WTC11 (cell line): ENCODE measurements around the gene UBA1. TPM values are rescaled to one million over a fixed set of nuclear protein-coding genes. Genes with fewer than 3 reads are reported as not detected.

ENCODE experiments used
- ATAC-seq: fragments of 200-7000 bp; cut with Tn5 transposase; 2 replicates; pipeline ENCODE4 v1.10.0; 2021; ENCODE audit warnings: mild to moderate bottlenecking, moderate library complexity
- CTCF ChIA-PET: fragments of 300-600 bp; sonication (Branson Sonifier 250); formaldehyde crosslinking; loops from one replicate; lab custom pipeline; 2021; ENCODE audit warnings: antibody characterized with exemption; lab: Charles Lee
- POLR2A ChIA-PET: fragments of 350-600 bp; sonication (Branson Sonifier 250); formaldehyde crosslinking; loops from one replicate; lab custom pipeline; 2021; ENCODE audit warnings: antibody characterized with exemption; lab: Charles Lee
- DNase-seq: peaks from one replicate; pipeline ENCODE4 v3.0.0; 2021; ENCODE audit warnings: low spot score
- H3K27ac Mint-ChIP-seq: 2 replicates; pipeline ENCODE4 v1.8.0; 2021; ENCODE audit warnings: mixed read lengths
- H3K27me3 Mint-ChIP-seq: 2 replicates; pipeline ENCODE4 v1.8.0; 2021; ENCODE audit warnings: low read depth, mild to moderate bottlenecking, moderate library complexity, mixed read lengths
- H3K36me3 Mint-ChIP-seq: 2 replicates; pipeline ENCODE4 v1.8.0; 2021; ENCODE audit warnings: mixed read lengths
- H3K4me1 Mint-ChIP-seq: 2 replicates; pipeline ENCODE4 v1.8.0; 2022; ENCODE audit warnings: mixed read lengths
- H3K4me3 Mint-ChIP-seq: 2 replicates; pipeline ENCODE4 v1.8.0; 2021; ENCODE audit warnings: mild to moderate bottlenecking, moderate library complexity, mixed read lengths
- H3K9me3 Mint-ChIP-seq: 2 replicates; pipeline ENCODE4 v1.8.0; 2021; ENCODE audit warnings: mixed read lengths
- ATF3 ChIP-seq: sonication (generic); formaldehyde crosslinking; conservative IDR thresholded peaks from 2 replicates; pipeline ENCODE4 v1.8.1; 2022; ENCODE audit warnings: mild to moderate bottlenecking, missing genetic modification reagents
- CBFB ChIP-seq: sonication (generic); formaldehyde crosslinking; IDR thresholded peaks from 2 replicates; pipeline ENCODE4 v1.8.1; 2022; ENCODE audit warnings: mild to moderate bottlenecking, low read depth, missing genetic modification reagents
- CREM ChIP-seq: sonication (generic); formaldehyde crosslinking; IDR thresholded peaks from 2 replicates; pipeline ENCODE4 v1.8.1; 2022; ENCODE audit warnings: mild to moderate bottlenecking, missing genetic modification reagents, moderate library complexity
- E2F4 ChIP-seq: sonication (generic); formaldehyde crosslinking; IDR thresholded peaks from 2 replicates; pipeline ENCODE4 v1.8.1; 2022; ENCODE audit warnings: low read depth, mild to moderate bottlenecking, moderate library complexity, missing genetic modification reagents, borderline replicate concordance
- GRHL2 ChIP-seq: fragments of 250-450 bp; sonication (Bioruptor Pico); IDR thresholded peaks from 2 replicates; pipeline ENCODE4 v1.8.0; 2022; ENCODE audit warnings: mild to moderate bottlenecking, moderate library complexity; ENCODE audit not compliant: insufficient replicate concordance, severe bottlenecking
- KAT7 ChIP-seq: sonication (generic); formaldehyde crosslinking; IDR thresholded peaks from 2 replicates; pipeline ENCODE4 v1.8.1; 2023; ENCODE audit warnings: missing genetic modification reagents, mild to moderate bottlenecking, borderline replicate concordance
- MXD4 ChIP-seq: fragments of 250-450 bp; sonication (Bioruptor Pico); IDR thresholded peaks from 2 replicates; pipeline ENCODE4 v1.8.0; 2021; ENCODE audit warnings: mild to moderate bottlenecking, moderate library complexity, borderline replicate concordance
- NFATC4 ChIP-seq: fragments of 250-450 bp; sonication (Bioruptor Pico); IDR thresholded peaks from 2 replicates; pipeline ENCODE4 v1.9.0; 2021; ENCODE audit warnings: mild to moderate bottlenecking
- NFYB ChIP-seq: sonication (generic); formaldehyde crosslinking; conservative IDR thresholded peaks from 2 replicates; pipeline ENCODE4 v1.8.0; 2022; ENCODE audit warnings: low read depth, missing genetic modification reagents
- OVOL2 ChIP-seq: fragments of 250-450 bp; sonication (Bioruptor Pico); IDR thresholded peaks from 2 replicates; pipeline ENCODE4 v1.9.0; 2021; ENCODE audit warnings: mild to moderate bottlenecking, borderline replicate concordance
- RELA ChIP-seq: sonication (generic); formaldehyde crosslinking; IDR thresholded peaks from 2 replicates; pipeline ENCODE4 v1.8.1; 2022; ENCODE audit warnings: missing genetic modification reagents, mild to moderate bottlenecking, borderline replicate concordance
- RORB ChIP-seq: fragments of 250-450 bp; sonication (Bioruptor Pico); IDR thresholded peaks from 2 replicates; pipeline ENCODE4 v1.9.0; 2021; ENCODE audit warnings: mild to moderate bottlenecking
- TCF7 ChIP-seq: sonication (generic); formaldehyde crosslinking; IDR thresholded peaks from 2 replicates; pipeline ENCODE4 v1.8.0; 2022; ENCODE audit warnings: mild to moderate bottlenecking, low read depth, missing genetic modification reagents, moderate library complexity
- TEAD1 ChIP-seq: sonication (generic); formaldehyde crosslinking; IDR thresholded peaks from 2 replicates; pipeline ENCODE4 v1.8.0; 2022; ENCODE audit warnings: mild to moderate bottlenecking, missing genetic modification reagents
- ZNF121 ChIP-seq: sonication (generic); formaldehyde crosslinking; IDR thresholded peaks from 2 replicates; pipeline ENCODE4 v1.8.0; 2023; ENCODE audit warnings: missing genetic modification reagents
- ZNF219 ChIP-seq: sonication (generic); formaldehyde crosslinking; IDR thresholded peaks from 2 replicates; pipeline ENCODE4 v1.8.0; 2023; ENCODE audit warnings: missing genetic modification reagents, mild to moderate bottlenecking, borderline replicate concordance
- ZNF232 ChIP-seq: sonication (generic); formaldehyde crosslinking; IDR thresholded peaks from 2 replicates; pipeline ENCODE4 v1.8.0; 2022; ENCODE audit warnings: mild to moderate bottlenecking, missing genetic modification reagents
- ZNF416 ChIP-seq: fragments of 250-450 bp; sonication (Bioruptor Pico); IDR thresholded peaks from 2 replicates; pipeline ENCODE4 v1.9.0; 2021; ENCODE audit warnings: mild to moderate bottlenecking, inconsistent platforms
- total RNA-seq: library from RNA; stranded (reverse); gene quantifications from 3 replicates; pipeline ENCODE4 v1.2.3, GENCODE V29; 2021
- TF ChIP-seq, protein P1 (sequence below): fragments of 250-450 bp; sonication (Bioruptor Pico); IDR thresholded peaks from 2 replicates; pipeline ENCODE4 v1.9.0; 2021; ENCODE audit warnings: moderate library complexity, mild to moderate bottlenecking, inconsistent platforms, borderline replicate concordance
- TF ChIP-seq, protein P2 (sequence below): sonication (generic); formaldehyde crosslinking; conservative IDR thresholded peaks from 2 replicates; pipeline ENCODE4 v1.8.1; 2023; ENCODE audit warnings: mild to moderate bottlenecking, low read depth, missing genetic modification reagents, moderate library complexity
- TF ChIP-seq, protein P3 (sequence below): fragments of 250-450 bp; sonication (Bioruptor Pico); IDR thresholded peaks from 2 replicates; pipeline ENCODE4 v1.9.0; 2021; ENCODE audit warnings: mild to moderate bottlenecking
- TF ChIP-seq, protein P4 (sequence below): sonication (generic); formaldehyde crosslinking; IDR thresholded peaks from 2 replicates; pipeline ENCODE4 v1.8.1; 2023; ENCODE audit warnings: mild to moderate bottlenecking, moderate library complexity, missing genetic modification reagents
- TF ChIP-seq, protein P5 (sequence below): sonication (generic); formaldehyde crosslinking; IDR thresholded peaks from 2 replicates; pipeline ENCODE4 v1.8.1; 2023; ENCODE audit warnings: mild to moderate bottlenecking, missing genetic modification reagents
- TF ChIP-seq, protein P6 (sequence below): sonication (generic); formaldehyde crosslinking; IDR thresholded peaks from 2 replicates; pipeline ENCODE4 v1.8.0; 2022; ENCODE audit warnings: mild to moderate bottlenecking, missing genetic modification reagents

Gene UBA1
- total RNA-seq, 1 experiment from 2014 or later: 379 TPM

GRCh38 chrX:47224896-47225290 is 31.3 kb downstream of the UBA1 start:
- ATAC-seq (no peak), DNase-seq (no peak)
- CTCF ChIA-PET: no interaction called here
- Mint-ChIP-seq H3K36me3 (peaks cover 51% of the 10 kb centered on the region), H3K27ac (no peak overlapping the region), H3K4me1 (peaks cover 11% of the 10 kb centered on the region), H3K4me3 (no peak overlapping the region), H3K27me3 (no peaks in the 10 kb centered on the region), H3K9me3 (no peaks in the 10 kb centered on the region)
- TF ChIP-seq E2F4 (CRISPR knock-in tag) (no peak), KAT7 (no peak), ZNF416 (no peak), RORB (CRISPR knock-in tag) (no peak), CREM (CRISPR knock-in tag) (no peak), NFATC4 (CRISPR knock-in tag) (no peak), CBFB (CRISPR knock-in tag) (no peak), ZNF219 (CRISPR knock-in tag) (no peak)
- TF ChIP-seq, protein P1, sequence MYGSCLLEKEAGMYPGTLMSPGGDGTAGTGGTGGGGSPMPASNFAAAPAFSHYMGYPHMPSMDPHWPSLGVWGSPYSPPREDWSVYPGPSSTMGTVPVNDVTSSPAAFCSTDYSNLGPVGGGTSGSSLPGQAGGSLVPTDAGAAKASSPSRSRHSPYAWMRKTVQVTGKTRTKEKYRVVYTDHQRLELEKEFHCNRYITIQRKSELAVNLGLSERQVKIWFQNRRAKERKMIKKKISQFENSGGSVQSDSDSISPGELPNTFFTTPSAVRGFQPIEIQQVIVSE (CRISPR knock-in tag): no peak
- TF ChIP-seq, protein P2, sequence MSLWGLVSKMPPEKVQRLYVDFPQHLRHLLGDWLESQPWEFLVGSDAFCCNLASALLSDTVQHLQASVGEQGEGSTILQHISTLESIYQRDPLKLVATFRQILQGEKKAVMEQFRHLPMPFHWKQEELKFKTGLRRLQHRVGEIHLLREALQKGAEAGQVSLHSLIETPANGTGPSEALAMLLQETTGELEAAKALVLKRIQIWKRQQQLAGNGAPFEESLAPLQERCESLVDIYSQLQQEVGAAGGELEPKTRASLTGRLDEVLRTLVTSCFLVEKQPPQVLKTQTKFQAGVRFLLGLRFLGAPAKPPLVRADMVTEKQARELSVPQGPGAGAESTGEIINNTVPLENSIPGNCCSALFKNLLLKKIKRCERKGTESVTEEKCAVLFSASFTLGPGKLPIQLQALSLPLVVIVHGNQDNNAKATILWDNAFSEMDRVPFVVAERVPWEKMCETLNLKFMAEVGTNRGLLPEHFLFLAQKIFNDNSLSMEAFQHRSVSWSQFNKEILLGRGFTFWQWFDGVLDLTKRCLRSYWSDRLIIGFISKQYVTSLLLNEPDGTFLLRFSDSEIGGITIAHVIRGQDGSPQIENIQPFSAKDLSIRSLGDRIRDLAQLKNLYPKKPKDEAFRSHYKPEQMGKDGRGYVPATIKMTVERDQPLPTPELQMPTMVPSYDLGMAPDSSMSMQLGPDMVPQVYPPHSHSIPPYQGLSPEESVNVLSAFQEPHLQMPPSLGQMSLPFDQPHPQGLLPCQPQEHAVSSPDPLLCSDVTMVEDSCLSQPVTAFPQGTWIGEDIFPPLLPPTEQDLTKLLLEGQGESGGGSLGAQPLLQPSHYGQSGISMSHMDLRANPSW (CRISPR knock-in tag): no peak
- TF ChIP-seq, protein P3, sequence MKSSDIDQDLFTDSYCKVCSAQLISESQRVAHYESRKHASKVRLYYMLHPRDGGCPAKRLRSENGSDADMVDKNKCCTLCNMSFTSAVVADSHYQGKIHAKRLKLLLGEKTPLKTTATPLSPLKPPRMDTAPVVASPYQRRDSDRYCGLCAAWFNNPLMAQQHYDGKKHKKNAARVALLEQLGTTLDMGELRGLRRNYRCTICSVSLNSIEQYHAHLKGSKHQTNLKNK (CRISPR knock-in tag): no peak
- POLR2A ChIA-PET: no interaction called here

GRCh38 chrX:47226071-47226470 is 32.4 kb downstream of the UBA1 start:
- H3K36me3 Mint-ChIP-seq: peaks cover 45% of the 10 kb centered on the region
- ChIA-PET CTCF (interaction anchor here (0.8 kb wide), 1 partner anchor 145 kb away, joined by 5 read pairs; no protein-coding TSS in a partner anchor), POLR2A (no interaction called here)
- no peak overlapping the region; the same call in 1 of the 2 replicates for H3K27ac Mint-ChIP-seq
- H3K9me3 Mint-ChIP-seq: no peaks in the 10 kb centered on the region
- no peak overlapping the region for H3K4me3 Mint-ChIP-seq
- H3K4me1 Mint-ChIP-seq: 0 out of 2 replicates have a peak, but pooled peaks cover under 1% of the 10 kb centered on the region
- ATAC-seq (no peak), DNase-seq (no peak)
- H3K27me3 Mint-ChIP-seq: no peaks in the 10 kb centered on the region
- TF ChIP-seq, protein P4, sequence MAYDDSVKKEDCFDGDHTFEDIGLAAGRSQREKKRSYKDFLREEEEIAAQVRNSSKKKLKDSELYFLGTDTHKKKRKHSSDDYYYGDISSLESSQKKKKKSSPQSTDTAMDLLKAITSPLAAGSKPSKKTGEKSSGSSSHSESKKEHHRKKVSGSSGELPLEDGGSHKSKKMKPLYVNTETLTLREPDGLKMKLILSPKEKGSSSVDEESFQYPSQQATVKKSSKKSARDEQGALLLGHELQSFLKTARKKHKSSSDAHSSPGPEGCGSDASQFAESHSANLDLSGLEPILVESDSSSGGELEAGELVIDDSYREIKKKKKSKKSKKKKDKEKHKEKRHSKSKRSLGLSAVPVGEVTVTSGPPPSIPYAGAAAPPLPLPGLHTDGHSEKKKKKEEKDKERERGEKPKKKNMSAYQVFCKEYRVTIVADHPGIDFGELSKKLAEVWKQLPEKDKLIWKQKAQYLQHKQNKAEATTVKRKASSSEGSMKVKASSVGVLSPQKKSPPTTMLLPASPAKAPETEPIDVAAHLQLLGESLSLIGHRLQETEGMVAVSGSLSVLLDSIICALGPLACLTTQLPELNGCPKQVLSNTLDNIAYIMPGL (CRISPR knock-in tag): no peak
- TF ChIP-seq KAT7: no peak
- no peak for TF ChIP-seq NFYB (CRISPR knock-in tag)
- no peak for TF ChIP-seq RELA (CRISPR knock-in tag)
- TF ChIP-seq, protein P5, sequence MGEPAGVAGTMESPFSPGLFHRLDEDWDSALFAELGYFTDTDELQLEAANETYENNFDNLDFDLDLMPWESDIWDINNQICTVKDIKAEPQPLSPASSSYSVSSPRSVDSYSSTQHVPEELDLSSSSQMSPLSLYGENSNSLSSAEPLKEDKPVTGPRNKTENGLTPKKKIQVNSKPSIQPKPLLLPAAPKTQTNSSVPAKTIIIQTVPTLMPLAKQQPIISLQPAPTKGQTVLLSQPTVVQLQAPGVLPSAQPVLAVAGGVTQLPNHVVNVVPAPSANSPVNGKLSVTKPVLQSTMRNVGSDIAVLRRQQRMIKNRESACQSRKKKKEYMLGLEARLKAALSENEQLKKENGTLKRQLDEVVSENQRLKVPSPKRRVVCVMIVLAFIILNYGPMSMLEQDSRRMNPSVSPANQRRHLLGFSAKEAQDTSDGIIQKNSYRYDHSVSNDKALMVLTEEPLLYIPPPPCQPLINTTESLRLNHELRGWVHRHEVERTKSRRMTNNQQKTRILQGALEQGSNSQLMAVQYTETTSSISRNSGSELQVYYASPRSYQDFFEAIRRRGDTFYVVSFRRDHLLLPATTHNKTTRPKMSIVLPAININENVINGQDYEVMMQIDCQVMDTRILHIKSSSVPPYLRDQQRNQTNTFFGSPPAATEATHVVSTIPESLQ (CRISPR knock-in tag): no peak
- TF ChIP-seq TCF7 (CRISPR knock-in tag): no peak
- TF ChIP-seq E2F4 (CRISPR knock-in tag): no peak
- TF ChIP-seq GRHL2: no peak
- TF ChIP-seq, protein P6, sequence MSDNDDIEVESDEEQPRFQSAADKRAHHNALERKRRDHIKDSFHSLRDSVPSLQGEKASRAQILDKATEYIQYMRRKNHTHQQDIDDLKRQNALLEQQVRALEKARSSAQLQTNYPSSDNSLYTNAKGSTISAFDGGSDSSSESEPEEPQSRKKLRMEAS: no peak
- TF ChIP-seq ZNF232: no peak
- no peak for TF ChIP-seq TEAD1 (CRISPR knock-in tag)
- TF ChIP-seq CREM (CRISPR knock-in tag): no peak
- TF ChIP-seq, protein P1 (CRISPR knock-in tag): no peak
- no peak for TF ChIP-seq ATF3 (CRISPR knock-in tag)
- no peak for TF ChIP-seq MXD4 (CRISPR knock-in tag)
- no peak for TF ChIP-seq ZNF121 (CRISPR knock-in tag)
- TF ChIP-seq OVOL2 (CRISPR knock-in tag): no peak
